ENCODE measurements around the gene STT3B.

DNA sequence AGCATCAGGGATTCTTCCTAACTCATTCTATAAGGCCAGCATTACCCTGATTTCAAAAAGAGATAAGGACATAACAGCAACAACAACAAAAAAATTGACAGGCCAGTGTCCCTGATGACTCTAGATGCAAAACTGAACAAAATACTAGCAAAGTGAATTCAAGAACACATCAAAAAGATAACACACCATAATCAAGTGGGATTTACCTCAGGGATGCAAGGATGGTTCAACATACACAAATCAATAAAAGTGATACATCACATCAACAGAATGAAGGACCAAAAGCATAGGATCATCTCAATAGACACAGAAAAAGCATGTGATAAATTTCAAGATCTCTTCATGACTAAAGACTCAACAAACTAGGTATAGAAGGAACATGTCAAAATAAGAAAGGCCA lies 119.6 kb downstream of the STT3B start:
- TF ChIP-seq, protein P1, sequence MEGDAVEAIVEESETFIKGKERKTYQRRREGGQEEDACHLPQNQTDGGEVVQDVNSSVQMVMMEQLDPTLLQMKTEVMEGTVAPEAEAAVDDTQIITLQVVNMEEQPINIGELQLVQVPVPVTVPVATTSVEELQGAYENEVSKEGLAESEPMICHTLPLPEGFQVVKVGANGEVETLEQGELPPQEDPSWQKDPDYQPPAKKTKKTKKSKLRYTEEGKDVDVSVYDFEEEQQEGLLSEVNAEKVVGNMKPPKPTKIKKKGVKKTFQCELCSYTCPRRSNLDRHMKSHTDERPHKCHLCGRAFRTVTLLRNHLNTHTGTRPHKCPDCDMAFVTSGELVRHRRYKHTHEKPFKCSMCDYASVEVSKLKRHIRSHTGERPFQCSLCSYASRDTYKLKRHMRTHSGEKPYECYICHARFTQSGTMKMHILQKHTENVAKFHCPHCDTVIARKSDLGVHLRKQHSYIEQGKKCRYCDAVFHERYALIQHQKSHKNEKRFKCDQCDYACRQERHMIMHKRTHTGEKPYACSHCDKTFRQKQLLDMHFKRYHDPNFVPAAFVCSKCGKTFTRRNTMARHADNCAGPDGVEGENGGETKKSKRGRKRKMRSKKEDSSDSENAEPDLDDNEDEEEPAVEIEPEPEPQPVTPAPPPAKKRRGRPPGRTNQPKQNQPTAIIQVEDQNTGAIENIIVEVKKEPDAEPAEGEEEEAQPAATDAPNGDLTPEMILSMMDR (conservative IDR thresholded peaks at IDR 0.05) = no peak
- no peak for TF ChIP-seq EZH2 (IDR thresholded peaks at IDR 0.05; ENCODE audit: low read depth)
